ENCODE measurements around the gene TNFSF8. TPM values are rescaled to one million over a fixed set of nuclear protein-coding genes. Genes with fewer than 3 reads are reported as not detected.

The TNFSF8 gene
- total RNA-seq, 2 donors from 2014 or later, result 0.32 to 2.4 TPM

DNA sequence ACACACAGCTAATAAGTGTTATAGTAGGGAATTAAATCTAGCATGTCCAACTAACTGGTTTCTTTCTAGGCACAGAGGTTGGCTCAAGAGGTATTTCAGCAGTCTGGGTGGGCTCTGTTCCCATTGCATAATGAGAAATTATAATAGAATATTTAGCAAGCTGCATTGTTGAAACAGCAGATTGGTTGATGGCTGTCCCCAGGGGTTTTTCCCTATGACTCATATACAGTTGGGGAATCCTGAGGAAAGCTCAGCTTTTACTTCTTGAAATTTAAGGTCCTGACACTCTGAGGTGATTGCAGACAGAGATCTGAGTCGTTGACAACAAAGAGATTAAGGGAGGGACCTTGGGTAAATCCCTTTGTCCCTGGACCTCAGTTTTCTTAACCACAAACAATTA is 38.3 kb upstream of the TNFSF8 start:
- H3K4me3 ChIP-seq, result no peak overlapping the region
- TF ChIP-seq, protein P1, sequence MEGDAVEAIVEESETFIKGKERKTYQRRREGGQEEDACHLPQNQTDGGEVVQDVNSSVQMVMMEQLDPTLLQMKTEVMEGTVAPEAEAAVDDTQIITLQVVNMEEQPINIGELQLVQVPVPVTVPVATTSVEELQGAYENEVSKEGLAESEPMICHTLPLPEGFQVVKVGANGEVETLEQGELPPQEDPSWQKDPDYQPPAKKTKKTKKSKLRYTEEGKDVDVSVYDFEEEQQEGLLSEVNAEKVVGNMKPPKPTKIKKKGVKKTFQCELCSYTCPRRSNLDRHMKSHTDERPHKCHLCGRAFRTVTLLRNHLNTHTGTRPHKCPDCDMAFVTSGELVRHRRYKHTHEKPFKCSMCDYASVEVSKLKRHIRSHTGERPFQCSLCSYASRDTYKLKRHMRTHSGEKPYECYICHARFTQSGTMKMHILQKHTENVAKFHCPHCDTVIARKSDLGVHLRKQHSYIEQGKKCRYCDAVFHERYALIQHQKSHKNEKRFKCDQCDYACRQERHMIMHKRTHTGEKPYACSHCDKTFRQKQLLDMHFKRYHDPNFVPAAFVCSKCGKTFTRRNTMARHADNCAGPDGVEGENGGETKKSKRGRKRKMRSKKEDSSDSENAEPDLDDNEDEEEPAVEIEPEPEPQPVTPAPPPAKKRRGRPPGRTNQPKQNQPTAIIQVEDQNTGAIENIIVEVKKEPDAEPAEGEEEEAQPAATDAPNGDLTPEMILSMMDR (IDR thresholded peaks at IDR 0.05), result no peak
- TF ChIP-seq POLR2AphosphoS5 (IDR thresholded peaks at IDR 0.05) (no peak), POLR2A (IDR thresholded peaks at IDR 0.05) (no peak)
- no peaks in the 10 kb centered on the region for H3K36me3 ChIP-seq
- DNase-seq (ENCODE audit: low spot score), result no peak
- H3K9me3 ChIP-seq, result no peaks in the 10 kb centered on the region
- no peaks in the 10 kb centered on the region for H3K27me3 ChIP-seq (replicated peaks; ENCODE audit: insufficient read depth)
- intact Hi-C loops (cut with DNase I), result no loop called here
- WGBS, result 10% methylated on average over 1 of the region's 1 CpG
- H3K27ac ChIP-seq, result no peak overlapping the region
- H3K4me1 ChIP-seq (replicated peaks), result no peaks in the 10 kb centered on the region

DNA sequence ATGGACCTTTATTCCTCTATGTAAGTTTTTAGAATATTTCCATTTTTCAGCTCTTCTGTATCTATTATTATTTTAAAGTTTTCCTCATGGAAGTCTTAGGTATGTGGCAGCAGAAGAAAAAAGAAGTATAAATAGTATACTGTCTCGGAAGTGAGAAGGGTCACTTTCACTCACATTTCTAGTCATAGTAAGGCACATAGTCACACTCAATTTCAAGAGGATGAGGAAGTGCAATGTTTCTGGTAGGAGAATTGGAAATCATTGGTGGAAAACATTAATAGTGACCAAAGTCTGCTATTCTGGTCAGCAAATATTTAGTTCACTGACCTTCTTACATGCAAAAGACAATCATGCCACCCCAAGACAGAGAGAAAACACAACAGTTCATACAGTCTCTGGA is 35.2 kb upstream of the TNFSF8 start:
- Histone ChIP-seq H3K4me3 (no peak overlapping the region), H3K27ac (no peak overlapping the region), H3K36me3 (no peaks in the 10 kb centered on the region), H3K4me1 (replicated peaks) (no peaks in the 10 kb centered on the region), H3K27me3 (replicated peaks; ENCODE audit: insufficient read depth) (no peaks in the 10 kb centered on the region), H3K9me3 (no peaks in the 10 kb centered on the region)
- TF ChIP-seq POLR2A (IDR thresholded peaks at IDR 0.05), result no peak
- intact Hi-C loops (cut with DNase I), result no loop called here
- WGBS, result 95% methylated on average over 1 of the region's 1 CpG
- no peak for DNase-seq (ENCODE audit: low spot score)

- TF ChIP-seq POLR2AphosphoS5 (IDR thresholded peaks at IDR 0.05) (no peak), POLR2A (IDR thresholded peaks at IDR 0.05) (no peak)
- TF ChIP-seq, protein P1 (IDR thresholded peaks at IDR 0.05), result no peak
- no peaks in the 10 kb centered on the region for H3K9me3 ChIP-seq
- H3K36me3 ChIP-seq, result no peaks in the 10 kb centered on the region
- intact Hi-C loops (cut with DNase I), result no loop called here
- H3K27ac ChIP-seq, result no peak overlapping the region
- no peaks in the 10 kb centered on the region for H3K27me3 ChIP-seq (replicated peaks; ENCODE audit: insufficient read depth)
- H3K4me1 ChIP-seq (replicated peaks), result no peaks in the 10 kb centered on the region
- WGBS, result 89% methylated on average over 7 of the region's 7 CpGs
- no peak overlapping the region for H3K4me3 ChIP-seq
- no peak for DNase-seq (ENCODE audit: low spot score)
These were observed 32.4 kb upstream of the TNFSF8 start for GRCh38 chr9:114962809-114963208.

- 93% methylated on average over 3 of the region's 3 CpGs for WGBS
- no peak for DNase-seq (ENCODE audit: low spot score)
- TF ChIP-seq POLR2AphosphoS5 (IDR thresholded peaks at IDR 0.05) (no peak), POLR2A (IDR thresholded peaks at IDR 0.05) (no peak)
- TF ChIP-seq, protein P1 (IDR thresholded peaks at IDR 0.05), result no peak
- H3K27ac ChIP-seq, result no peak overlapping the region
- H3K9me3 ChIP-seq, result no peaks in the 10 kb centered on the region
- H3K4me1 ChIP-seq (replicated peaks), result no peaks in the 10 kb centered on the region
- H3K36me3 ChIP-seq, result no peaks in the 10 kb centered on the region
- intact Hi-C loops (cut with DNase I), result no loop called here
- H3K4me3 ChIP-seq, result no peak overlapping the region
- no peaks in the 10 kb centered on the region for H3K27me3 ChIP-seq (replicated peaks; ENCODE audit: insufficient read depth)
These were observed 29.9 kb upstream of the TNFSF8 start for GRCh38 chr9:114960276-114960675.

- Histone ChIP-seq H3K4me3 (no peak overlapping the region), H3K36me3 (no peaks in the 10 kb centered on the region), H3K27me3 (replicated peaks; ENCODE audit: insufficient read depth) (no peaks in the 10 kb centered on the region), H3K4me1 (replicated peaks) (no peaks in the 10 kb centered on the region), H3K9me3 (no peaks in the 10 kb centered on the region), H3K27ac (no peak overlapping the region)
- TF ChIP-seq, protein P1 (IDR thresholded peaks at IDR 0.05), result no peak
- TF ChIP-seq POLR2AphosphoS5 (IDR thresholded peaks at IDR 0.05), result no peak
- TF ChIP-seq POLR2A (IDR thresholded peaks at IDR 0.05), result no peak
- WGBS, result 86% methylated on average over 2 of the region's 2 CpGs
- DNase-seq (ENCODE audit: low spot score), result no peak
- intact Hi-C loops (cut with DNase I), result no loop called here
These were observed 28.4 kb upstream of the TNFSF8 start for GRCh38 chr9:114958844-114959235.

Measured in prostate gland (tissue), 2 donors.